Measurements from ENCODE around the gene ECSIT. TPM values are rescaled to one million over a fixed set of nuclear protein-coding genes. Genes with fewer than 3 reads are reported as not detected.

Gene ECSIT
- total RNA-seq, 2 experiments from 2014 or later, result 27.2 to 27.4 TPM

DNA sequence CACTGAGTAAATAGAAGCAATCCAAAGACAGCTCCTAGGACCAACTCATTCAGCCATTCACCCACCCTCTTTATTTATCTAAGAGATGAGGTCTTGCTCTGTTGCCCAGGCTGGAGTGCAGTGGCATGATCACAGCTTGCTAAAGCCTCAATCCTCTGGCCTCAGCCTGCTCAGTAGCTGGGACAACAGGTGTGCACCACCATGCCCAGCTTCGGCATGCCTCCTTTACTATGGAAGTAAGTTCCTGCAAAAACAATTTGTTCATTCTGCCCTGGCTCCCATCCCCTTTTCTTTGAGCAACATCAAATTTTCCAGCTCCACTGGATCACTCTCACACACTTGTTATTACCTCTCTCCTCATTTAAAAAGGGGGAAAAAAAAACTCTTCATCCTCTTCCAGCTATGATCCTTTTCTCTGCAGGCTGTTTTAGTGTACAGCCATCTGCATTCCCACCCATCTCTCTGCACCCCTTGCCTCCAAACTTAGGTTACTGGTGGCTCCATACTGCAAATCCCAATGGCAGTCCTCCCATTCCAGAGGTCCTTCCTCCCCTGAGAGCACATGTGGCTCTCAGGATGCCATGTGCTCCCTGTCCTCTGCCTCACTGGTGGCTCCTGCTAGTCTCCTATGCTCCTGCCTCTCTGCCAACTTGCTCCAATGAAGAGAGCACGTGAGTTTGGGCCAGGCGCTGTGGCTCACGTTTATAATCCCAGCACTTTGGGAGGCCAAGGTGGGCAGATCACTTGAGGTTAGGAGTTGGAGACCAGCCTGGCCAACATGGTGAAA, 27.9 kb upstream of the ECSIT start:
- Histone ChIP-seq H3K27ac (ENCODE audit: low read depth in 1 of 2, low read length in 2 of 2) (no peak overlapping the region), H3K27me3 (ENCODE audit: control insufficient read depth in 1 of 2, insufficient read depth in 2 of 2, low read length in 2 of 2) (no peaks in the 10 kb centered on the region), H3K36me3 (ENCODE audit: insufficient read depth, low read length) (peaks cover 41% of the 10 kb centered on the region), H3K4me1 (ENCODE audit: insufficient read depth, low read length) (peaks cover 45% of the 10 kb centered on the region), H3K4me3 (ENCODE audit: low read length) (no peak overlapping the region), H3K9me3 (ENCODE audit: control insufficient read depth in 1 of 2, insufficient read depth in 1 of 2, low read length in 2 of 2) (no peaks in the 10 kb centered on the region)
- DNase-seq, result no peak
- Mint-ChIP-seq H3K4me3 (peak overlapping the region; percentile 73), H3K36me3 (ENCODE audit: low read depth) (peaks cover 40% of the 10 kb centered on the region), H3K9me3 (no peaks in the 10 kb centered on the region), H3K27ac (peak overlapping the region; percentile 49), H3K27me3 (no peaks in the 10 kb centered on the region), H3K4me1 (ENCODE audit: low read depth) (peaks cover 44% of the 10 kb centered on the region)
- intact Hi-C loops (cut with DNase I, micrococcal nuclease), result loop anchor here in 1 of 2 experiments (1.0 kb wide), 1 partner anchor 21 kb away; no protein-coding TSS in a partner anchor
- TF ChIP-seq, protein P1, sequence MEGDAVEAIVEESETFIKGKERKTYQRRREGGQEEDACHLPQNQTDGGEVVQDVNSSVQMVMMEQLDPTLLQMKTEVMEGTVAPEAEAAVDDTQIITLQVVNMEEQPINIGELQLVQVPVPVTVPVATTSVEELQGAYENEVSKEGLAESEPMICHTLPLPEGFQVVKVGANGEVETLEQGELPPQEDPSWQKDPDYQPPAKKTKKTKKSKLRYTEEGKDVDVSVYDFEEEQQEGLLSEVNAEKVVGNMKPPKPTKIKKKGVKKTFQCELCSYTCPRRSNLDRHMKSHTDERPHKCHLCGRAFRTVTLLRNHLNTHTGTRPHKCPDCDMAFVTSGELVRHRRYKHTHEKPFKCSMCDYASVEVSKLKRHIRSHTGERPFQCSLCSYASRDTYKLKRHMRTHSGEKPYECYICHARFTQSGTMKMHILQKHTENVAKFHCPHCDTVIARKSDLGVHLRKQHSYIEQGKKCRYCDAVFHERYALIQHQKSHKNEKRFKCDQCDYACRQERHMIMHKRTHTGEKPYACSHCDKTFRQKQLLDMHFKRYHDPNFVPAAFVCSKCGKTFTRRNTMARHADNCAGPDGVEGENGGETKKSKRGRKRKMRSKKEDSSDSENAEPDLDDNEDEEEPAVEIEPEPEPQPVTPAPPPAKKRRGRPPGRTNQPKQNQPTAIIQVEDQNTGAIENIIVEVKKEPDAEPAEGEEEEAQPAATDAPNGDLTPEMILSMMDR (IDR thresholded peaks at IDR 0.05), result no peak
- ATAC-seq (ENCODE audit: poor library complexity), result no peak
- ChIA-PET POLR2A (no interaction called here), CTCF (no interaction called here)

DNA sequence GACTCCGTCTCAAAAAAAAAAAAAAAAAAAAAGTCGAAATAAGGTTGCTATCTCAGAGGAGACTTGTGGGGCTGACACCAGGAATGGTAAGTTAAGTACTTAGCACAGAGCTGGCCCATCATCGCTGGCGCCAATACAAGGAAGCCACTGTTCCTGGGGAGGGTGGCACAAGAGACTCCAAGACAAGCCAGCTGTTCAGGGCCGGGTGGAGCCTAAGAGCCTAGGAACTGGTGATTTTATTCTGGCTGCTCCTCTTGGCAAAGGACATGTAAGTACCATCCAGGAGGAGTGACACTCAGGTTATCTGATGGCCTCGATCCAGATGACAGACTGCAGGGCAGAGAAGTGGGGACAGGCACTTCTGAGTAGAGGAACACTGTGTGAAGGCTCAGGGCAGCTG, 26.3 kb upstream of the ECSIT start:
- Histone ChIP-seq H3K9me3 (ENCODE audit: control insufficient read depth in 1 of 2, insufficient read depth in 1 of 2, low read length in 2 of 2) (no peaks in the 10 kb centered on the region), H3K27me3 (ENCODE audit: control insufficient read depth in 1 of 2, insufficient read depth in 2 of 2, low read length in 2 of 2) (no peaks in the 10 kb centered on the region), H3K4me1 (ENCODE audit: insufficient read depth, low read length) (peaks cover 40% of the 10 kb centered on the region), H3K4me3 (ENCODE audit: low read length) (no peak overlapping the region), H3K36me3 (ENCODE audit: insufficient read depth, low read length) (peaks cover 41% of the 10 kb centered on the region), H3K27ac (ENCODE audit: low read depth in 1 of 2, low read length in 2 of 2) (no peak overlapping the region)
- Mint-ChIP-seq H3K36me3 (ENCODE audit: low read depth) (peaks cover 36% of the 10 kb centered on the region), H3K4me1 (ENCODE audit: low read depth) (peaks cover 37% of the 10 kb centered on the region), H3K4me3 (peak overlapping the region; percentile 70), H3K9me3 (no peaks in the 10 kb centered on the region), H3K27ac (no peak overlapping the region), H3K27me3 (no peaks in the 10 kb centered on the region)
- no peak for DNase-seq
- no peak for ATAC-seq (ENCODE audit: poor library complexity)
- ChIA-PET CTCF (no interaction called here), POLR2A (interaction anchor here (0.6 kb wide), 1 partner anchor 260 kb away, joined by 3 read pairs; no protein-coding TSS in a partner anchor)
- intact Hi-C loops (cut with DNase I, micrococcal nuclease), result no loop called here
- TF ChIP-seq, protein P1 (IDR thresholded peaks at IDR 0.05), result no peak

DNA sequence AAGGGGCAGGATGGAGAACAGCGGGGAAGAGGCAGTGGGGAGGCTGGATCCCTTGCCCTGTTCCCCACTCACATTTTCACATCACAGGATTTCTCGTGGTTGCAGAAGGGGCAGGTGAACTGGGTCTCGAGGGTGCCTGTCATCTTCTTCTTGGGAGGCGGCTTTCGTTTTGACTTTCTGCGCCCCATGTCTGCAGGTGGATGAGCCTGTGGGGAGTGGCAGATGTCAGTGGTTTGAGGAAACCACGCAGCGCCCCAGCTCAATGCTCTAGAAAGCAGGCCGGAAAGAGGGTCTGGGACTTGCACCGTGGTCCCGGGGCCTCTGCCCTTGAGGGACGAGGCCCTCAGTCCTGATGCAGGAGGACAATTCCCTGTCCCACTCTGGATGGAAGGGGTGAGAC, 25.2 kb upstream of the ECSIT start:
- Mint-ChIP-seq H3K4me1 (ENCODE audit: low read depth) (peaks cover 33% of the 10 kb centered on the region), H3K27ac (peak overlapping the region; percentile 39), H3K36me3 (ENCODE audit: low read depth) (peaks cover 34% of the 10 kb centered on the region), H3K27me3 (no peaks in the 10 kb centered on the region), H3K9me3 (no peaks in the 10 kb centered on the region), H3K4me3 (peak overlapping the region; percentile 20)
- intact Hi-C loops (cut with DNase I, micrococcal nuclease), result no loop called here
- TF ChIP-seq, protein P1 (IDR thresholded peaks at IDR 0.05), result no peak
- H3K36me3 ChIP-seq (ENCODE audit: insufficient read depth, low read length), result peaks cover 41% of the 10 kb centered on the region
- CTCF ChIA-PET, result no interaction called here
- POLR2A ChIA-PET, result interaction anchor here (0.8 kb wide), 1 partner anchor 28 kb away, joined by 4 read pairs; no protein-coding TSS in a partner anchor
- DNase-seq (no peak), ATAC-seq (ENCODE audit: poor library complexity) (no peak)
- no peak overlapping the region for H3K4me3 ChIP-seq (ENCODE audit: low read length)
- peaks cover 31% of the 10 kb centered on the region for H3K4me1 ChIP-seq (ENCODE audit: insufficient read depth, low read length)
- no peak overlapping the region for H3K27ac ChIP-seq (ENCODE audit: low read depth in 1 of 2, low read length in 2 of 2)
- no peaks in the 10 kb centered on the region for H3K9me3 ChIP-seq (ENCODE audit: control insufficient read depth in 1 of 2, insufficient read depth in 1 of 2, low read length in 2 of 2)
- no peaks in the 10 kb centered on the region for H3K27me3 ChIP-seq (ENCODE audit: control insufficient read depth in 1 of 2, insufficient read depth in 2 of 2, low read length in 2 of 2)
